Central memory CD4-positive, alpha-beta T cell (primary cell): Measurements from ENCODE around the gene NAXE.
"Not testable (repeated sequence)": the region's sequence is repeated elsewhere in the genome, so short reads cannot be mapped to it uniquely, and the experiment has no call there.

ENCODE experiments used
- DNase-seq: peaks from one replicate; pipeline ENCODE4 v3.0.0; 2022

Gene NAXE

DNA sequence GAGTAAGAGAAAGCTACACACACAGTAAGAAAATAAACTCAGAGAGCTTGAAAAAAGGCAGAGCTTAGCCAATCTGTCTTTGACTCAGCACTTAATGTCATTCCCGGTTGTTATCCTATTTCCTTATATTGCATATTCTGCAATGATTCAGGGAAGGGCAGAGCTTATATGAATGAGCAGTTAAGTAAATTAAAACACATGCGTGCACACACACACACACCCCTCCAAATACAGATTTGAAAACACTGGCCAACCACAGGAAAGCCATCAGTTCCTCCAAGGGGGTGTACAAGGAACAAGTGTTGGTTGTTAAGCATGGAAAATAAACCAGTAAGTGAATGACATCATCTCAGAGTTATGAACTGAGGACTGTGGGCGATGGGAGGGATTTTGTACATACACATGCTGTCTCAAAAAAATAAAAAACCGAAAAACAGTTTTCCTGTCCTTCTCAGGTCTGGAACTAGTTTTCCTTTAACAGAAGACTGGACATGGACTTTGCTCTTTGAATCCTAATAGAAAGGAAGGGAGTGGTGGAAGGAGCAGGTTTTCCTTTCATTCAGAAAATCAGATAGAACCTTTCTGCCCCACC, 20.2 kb upstream of the NAXE start:
- DNase-seq = no peak

- DNase-seq = peak; percentile 67
Observed at GRCh38 chr1:156571919-156572662, 19.5 kb upstream of the NAXE start, which contains the start of gene IQGAP3. Gene IQGAP3 (minus strand): TSS chr1:156572565. CDS start chr1:156572529, 36 bp downstream.

DNA sequence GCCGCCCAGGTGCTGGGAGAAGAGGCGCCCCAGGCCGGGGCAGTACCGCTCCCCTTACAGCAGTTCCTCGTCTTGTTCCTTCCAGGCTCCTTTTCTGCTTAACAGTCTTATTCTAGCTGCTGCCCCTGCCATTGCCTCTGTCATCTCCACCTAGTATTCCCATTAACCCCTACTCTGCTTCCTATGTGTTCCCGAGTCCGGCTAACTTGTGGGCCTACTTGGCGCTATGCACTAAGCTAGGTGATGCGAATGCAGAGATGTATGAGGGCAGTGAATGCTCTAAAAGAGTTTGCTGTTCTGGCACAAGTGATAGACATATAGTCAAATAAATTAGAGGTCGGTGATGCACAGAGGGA, 18.9 kb upstream of the NAXE start:
- no peak for DNase-seq

DNA sequence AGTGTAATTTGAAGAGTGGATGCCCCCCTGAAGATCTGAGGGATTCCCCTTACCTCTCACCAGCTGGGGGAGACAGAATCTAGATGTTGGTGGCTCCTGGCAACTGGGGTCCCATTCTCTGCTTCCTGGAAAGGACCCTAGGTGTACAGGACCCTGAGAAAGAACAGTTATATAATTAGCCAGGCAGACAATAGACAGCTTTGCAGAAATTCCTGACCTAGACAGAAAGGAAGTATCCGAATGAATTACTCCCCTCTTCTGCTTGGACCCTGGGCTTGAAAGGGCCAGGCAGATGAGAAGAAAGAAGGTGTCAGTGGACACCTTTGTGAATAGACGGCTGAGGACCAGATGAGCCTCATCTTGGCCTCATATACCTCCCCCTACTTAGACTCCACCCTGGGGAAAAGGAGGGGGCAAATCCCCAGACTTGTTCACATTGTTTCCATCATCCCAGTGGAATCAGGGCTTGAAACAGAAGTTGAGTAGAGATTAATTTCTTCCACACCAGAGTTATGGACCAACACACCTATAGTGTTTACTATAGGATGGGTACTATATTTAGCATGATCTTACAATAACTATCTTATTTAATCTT, 17.4 kb upstream of the NAXE start:
- DNase-seq = no peak

GRCh38 chr1:156577550-156577949, 14.0 kb upstream of the NAXE start:
- DNase-seq = no peak

DNA sequence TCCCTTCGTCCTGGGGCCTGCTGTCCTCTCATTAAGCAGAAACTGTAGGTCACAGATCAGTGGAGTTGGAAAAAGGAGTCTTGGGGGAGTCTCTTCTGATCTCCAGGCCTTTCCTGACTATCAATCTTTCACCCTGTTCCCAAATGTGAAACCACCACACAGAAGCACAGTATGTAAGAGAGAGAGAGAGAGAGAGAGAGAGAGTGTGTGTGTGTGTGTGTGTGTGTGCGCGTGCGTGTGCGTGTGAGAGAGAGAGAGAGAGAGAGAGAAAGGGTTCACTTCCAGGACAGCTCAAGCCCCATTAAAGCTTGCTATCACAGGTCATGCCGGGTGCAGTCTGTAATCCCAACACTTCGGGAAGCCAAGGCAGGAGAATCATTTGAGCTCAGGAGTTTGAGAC, 13.5 kb upstream of the NAXE start:
- no peak for DNase-seq

DNA sequence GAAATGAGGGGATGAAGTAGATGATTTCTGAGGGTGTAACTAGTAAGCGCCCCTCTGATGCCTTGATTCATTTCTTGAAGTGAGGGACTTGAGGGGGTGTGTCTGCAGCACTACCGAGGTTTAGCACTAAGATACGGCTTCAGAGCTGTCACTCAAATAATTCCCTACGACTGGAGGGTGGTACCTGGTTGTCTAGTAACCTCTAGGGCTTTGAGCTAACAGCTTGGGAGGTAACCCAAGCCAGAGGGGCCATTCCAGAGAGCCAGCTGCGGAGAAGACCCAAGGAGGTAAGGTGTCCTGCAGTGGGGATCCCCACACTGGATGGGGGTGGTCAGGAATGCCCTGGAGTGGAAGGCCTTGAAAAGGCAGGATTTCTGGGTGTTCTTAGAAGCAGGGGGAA, 12.1 kb upstream of the NAXE start, which contains the start of gene TTC24:
Gene TTC24 (plus strand): TSS at position 252 of the 400 bp plus-strand sequence. CDS start 1,642 bp downstream, outside the sequence.
- no peak for DNase-seq

DNA sequence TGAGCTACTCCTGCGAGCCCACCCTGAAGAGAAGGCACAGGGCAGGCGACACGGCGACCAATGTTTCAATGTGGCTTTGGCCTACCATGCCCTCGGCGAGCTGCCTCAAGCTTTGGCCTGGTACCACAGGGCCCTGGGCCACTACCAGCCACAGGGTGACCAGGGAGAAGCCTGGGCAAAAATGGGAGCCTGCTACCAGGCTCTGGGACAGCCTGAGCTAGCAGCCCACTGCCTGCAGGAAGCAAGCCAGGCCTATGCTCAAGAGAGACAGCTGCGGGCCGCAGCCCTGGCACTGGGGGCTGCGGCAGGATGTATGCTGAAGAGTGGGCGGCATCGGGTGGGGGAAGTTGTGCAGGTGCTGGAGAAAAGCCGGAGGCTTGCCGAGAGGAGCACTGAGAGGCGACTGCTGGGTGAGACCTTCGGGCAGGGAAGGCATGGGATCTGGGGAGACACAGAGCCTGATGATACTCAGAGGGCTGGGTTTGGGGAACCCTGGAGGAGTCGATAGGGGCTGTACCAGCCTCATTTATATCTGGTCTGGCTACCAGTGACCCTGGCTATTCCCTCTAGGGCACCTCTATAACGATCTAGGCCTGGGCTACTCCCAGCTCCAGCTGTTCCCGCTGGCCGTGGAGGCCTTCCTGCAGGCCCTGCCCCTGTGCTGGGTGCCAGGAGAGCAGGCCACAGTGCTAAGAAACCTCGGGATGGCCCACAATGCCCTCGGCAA, 9.8 kb upstream of the NAXE start:
- no peak for DNase-seq

GRCh38 chr1:156582388-156583017, 9.1 kb upstream of the NAXE start:
- no peak for DNase-seq

GRCh38 chr1:156583821-156584622, 7.6 kb upstream of the NAXE start:
- DNase-seq = peak; percentile 63

DNA sequence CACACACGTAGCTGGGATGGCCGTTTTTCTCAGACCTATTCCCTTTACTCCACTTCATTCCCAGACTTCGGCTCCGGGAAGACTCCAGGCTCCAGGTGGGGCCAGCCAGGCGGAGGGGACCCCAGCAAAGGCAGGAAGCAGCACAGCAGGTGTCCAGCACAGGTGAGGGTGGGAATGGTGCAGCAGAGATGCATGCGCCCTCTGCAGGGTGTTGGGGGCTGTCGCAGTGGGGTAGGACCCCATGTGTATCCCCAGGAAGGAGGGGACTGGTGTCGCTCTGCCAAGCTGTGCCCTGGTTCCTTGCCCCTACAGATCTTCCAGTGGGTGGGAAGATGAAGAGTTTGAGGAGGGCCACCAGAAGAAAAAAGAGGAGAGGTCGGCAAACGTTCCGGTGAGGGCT, 6.8 kb upstream of the NAXE start:
- DNase-seq = no peak

DNA sequence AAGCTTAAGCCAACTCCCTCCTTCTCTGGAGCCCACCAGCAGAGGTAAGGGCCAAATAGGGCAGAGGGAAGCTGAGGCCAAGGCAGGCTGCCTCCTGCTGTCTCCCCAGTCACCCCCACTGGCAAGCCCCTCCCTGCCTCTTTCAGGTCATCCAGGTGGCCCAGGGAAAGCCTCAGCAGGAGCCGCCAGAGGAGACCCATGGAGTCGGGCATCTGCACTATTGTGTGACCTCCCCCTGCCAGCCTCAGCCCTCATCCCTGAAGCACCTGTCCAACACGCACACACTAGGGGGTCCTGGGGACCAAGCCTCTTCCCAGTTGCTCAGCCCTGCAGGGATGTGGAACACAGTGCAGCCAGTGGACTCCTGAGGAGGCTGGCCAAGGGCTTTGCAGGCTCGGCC, 5.3 kb upstream of the NAXE start:
- no peak for DNase-seq

- no peak for DNase-seq
Observed at GRCh38 chr1:156586892-156587477, 4.6 kb upstream of the NAXE start.

- DNase-seq = not testable (repeated sequence)
Observed at GRCh38 chr1:156587927-156588326, 3.6 kb upstream of the NAXE start.

DNA sequence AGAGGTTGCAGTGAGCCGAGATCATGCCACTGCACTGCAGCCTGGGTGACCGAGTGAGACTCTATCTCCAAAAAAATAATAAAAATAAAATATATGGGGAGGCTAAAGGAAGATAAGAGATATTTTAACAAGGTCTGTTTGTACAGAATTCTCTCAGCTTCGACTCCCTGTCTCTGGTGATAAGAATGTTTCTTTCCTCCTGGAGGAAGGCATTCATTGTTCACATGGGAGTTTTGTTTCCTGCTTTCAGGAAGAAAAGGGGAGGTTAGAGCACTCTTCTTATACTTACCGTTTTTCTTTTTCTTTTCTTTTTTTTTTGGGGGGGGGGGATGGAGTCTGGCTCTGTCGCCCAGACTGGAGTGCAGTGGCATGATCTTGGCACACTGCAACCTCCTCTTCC, 2.0 kb upstream of the NAXE start:
- DNase-seq = no peak

DNA sequence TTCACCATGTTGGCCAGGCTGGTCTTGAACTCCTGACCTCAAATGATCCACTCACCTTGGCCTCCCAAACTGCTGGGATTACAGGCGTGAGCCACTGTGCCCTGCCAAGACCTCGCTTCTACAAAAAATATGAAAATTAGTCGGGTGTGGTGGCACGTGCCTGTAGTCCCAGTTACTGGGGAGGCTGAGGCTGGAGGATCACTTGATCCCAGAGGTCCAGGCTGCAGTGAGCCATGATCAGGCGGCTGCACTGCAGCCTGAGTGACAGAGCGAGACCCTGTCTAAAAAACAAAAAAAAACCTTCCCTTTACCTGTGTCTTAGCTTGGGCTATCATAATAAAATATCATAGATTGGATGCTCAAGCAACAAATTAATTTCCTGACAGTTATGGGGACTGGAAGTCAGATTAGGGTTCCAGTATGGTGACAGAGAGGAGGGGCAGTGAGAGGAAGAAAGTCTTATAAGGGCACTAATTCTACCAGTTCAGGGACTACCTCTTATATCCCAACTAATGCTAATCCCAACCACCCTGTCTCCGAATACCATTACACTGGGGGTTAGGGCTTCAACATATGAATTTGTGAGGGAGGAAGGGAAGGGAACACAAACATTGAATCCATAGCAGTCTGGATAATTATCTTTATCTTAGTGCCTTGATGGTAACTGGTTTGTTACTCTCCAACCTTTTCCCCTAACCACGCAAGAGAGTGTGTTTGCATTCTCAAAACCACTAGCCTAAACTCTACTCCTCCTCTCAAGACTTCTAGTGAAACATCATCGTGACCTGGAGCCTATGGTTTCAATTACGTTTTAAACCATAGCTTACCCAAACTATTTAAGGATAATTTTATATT, 1.0 kb upstream of the NAXE start:
- DNase-seq = no peak

GRCh38 chr1:156591181-156591431, 470 bp upstream of the NAXE start:
- no peak for DNase-seq

- no peak for DNase-seq
Observed at GRCh38 chr1:156592158-156592909, 758 bp downstream of the NAXE start.

GRCh38 chr1:156592910-156593660, 1.5 kb downstream of the NAXE start:
- DNase-seq = no peak

GRCh38 chr1:156593661-156593989, 2.0 kb downstream of the NAXE start:
- no peak for DNase-seq
